Measurements from ENCODE around the gene ZNF778.

Gene ZNF778

DNA sequence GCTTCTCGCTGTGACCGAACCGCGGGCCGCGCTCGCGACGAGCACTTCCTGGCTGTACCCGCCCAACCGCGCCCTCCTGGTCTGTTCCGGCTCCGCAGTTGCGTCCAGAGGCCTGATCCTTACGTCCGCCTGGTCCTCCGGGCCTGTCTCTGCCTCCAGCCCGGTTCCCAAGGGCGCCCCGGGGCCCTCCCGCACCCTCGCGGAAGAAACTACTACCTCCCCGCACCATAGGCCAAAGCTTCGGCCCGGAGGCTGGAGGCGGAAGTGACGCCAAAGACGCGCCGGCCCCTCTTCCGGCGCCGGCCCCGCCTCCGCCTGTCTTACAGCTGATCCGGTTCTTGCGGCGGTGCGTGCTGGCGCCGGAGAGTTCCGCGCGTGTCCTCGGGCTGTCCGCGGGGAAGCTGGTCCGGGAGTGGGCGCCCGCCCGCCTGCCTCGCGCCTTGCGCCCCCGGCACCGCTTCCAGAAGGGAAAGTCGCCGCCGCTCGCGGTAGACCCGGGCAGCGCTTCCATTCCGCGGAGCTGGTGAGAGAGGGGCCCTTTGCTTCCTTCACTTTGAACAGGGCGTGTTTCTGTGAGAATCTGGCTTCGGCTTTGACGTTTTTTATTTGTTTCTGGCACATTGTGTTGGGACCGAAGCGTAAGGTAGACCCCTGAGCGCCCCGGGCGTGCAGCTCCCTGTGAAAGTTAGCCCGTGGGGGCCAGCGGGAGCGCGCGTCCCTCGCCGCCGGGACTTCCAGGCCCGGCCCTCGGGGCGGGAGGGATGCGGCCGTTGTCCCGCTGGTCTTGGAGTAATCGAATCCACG lies at the start of gene ZNF778 (continued):
- no peak for TF ChIP-seq ZNF837 (tag by site-specific recombination; IDR thresholded peaks at IDR 0.05)
- TF ChIP-seq ZNF132 (tag by site-specific recombination; IDR thresholded peaks at IDR 0.05; ENCODE audit: borderline replicate concordance), result no peak
- TF ChIP-seq ZNF571 (tag by site-specific recombination; IDR thresholded peaks at IDR 0.05), result no peak
- peak; percentile 69; the same call in 1 of the 2 replicates for TF ChIP-seq ZEB2 (tag by site-specific recombination; IDR thresholded peaks at IDR 0.05)
- TF ChIP-seq, protein P1, sequence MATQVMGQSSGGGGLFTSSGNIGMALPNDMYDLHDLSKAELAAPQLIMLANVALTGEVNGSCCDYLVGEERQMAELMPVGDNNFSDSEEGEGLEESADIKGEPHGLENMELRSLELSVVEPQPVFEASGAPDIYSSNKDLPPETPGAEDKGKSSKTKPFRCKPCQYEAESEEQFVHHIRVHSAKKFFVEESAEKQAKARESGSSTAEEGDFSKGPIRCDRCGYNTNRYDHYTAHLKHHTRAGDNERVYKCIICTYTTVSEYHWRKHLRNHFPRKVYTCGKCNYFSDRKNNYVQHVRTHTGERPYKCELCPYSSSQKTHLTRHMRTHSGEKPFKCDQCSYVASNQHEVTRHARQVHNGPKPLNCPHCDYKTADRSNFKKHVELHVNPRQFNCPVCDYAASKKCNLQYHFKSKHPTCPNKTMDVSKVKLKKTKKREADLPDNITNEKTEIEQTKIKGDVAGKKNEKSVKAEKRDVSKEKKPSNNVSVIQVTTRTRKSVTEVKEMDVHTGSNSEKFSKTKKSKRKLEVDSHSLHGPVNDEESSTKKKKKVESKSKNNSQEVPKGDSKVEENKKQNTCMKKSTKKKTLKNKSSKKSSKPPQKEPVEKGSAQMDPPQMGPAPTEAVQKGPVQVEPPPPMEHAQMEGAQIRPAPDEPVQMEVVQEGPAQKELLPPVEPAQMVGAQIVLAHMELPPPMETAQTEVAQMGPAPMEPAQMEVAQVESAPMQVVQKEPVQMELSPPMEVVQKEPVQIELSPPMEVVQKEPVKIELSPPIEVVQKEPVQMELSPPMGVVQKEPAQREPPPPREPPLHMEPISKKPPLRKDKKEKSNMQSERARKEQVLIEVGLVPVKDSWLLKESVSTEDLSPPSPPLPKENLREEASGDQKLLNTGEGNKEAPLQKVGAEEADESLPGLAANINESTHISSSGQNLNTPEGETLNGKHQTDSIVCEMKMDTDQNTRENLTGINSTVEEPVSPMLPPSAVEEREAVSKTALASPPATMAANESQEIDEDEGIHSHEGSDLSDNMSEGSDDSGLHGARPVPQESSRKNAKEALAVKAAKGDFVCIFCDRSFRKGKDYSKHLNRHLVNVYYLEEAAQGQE (tag by site-specific recombination; IDR thresholded peaks at IDR 0.05), result no peak
- no peak for TF ChIP-seq ZNF777 (tag by site-specific recombination; IDR thresholded peaks at IDR 0.05; ENCODE audit: borderline replicate concordance)
- no peak for TF ChIP-seq GLI4 (tag by site-specific recombination; IDR thresholded peaks at IDR 0.05)
- TF ChIP-seq, protein P2, sequence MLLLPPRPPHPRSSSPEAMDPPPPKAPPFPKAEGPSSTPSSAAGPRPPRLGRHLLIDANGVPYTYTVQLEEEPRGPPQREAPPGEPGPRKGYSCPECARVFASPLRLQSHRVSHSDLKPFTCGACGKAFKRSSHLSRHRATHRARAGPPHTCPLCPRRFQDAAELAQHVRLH (tag by site-specific recombination; IDR thresholded peaks at IDR 0.05), result peak; percentile 90
- TF ChIP-seq, protein P3, sequence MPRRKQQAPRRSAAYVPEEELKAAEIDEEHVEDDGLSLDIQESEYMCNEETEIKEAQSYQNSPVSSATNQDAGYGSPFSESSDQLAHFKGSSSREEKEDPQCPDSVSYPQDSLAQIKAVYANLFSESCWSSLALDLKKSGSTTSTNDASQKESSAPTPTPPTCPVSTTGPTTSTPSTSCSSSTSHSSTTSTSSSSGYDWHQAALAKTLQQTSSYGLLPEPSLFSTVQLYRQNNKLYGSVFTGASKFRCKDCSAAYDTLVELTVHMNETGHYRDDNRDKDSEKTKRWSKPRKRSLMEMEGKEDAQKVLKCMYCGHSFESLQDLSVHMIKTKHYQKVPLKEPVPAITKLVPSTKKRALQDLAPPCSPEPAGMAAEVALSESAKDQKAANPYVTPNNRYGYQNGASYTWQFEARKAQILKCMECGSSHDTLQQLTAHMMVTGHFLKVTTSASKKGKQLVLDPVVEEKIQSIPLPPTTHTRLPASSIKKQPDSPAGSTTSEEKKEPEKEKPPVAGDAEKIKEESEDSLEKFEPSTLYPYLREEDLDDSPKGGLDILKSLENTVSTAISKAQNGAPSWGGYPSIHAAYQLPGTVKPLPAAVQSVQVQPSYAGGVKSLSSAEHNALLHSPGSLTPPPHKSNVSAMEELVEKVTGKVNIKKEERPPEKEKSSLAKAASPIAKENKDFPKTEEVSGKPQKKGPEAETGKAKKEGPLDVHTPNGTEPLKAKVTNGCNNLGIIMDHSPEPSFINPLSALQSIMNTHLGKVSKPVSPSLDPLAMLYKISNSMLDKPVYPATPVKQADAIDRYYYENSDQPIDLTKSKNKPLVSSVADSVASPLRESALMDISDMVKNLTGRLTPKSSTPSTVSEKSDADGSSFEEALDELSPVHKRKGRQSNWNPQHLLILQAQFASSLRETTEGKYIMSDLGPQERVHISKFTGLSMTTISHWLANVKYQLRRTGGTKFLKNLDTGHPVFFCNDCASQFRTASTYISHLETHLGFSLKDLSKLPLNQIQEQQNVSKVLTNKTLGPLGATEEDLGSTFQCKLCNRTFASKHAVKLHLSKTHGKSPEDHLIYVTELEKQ (tag by site-specific recombination; IDR thresholded peaks at IDR 0.05; ENCODE audit: borderline replicate concordance), result no peak
- no peak for TF ChIP-seq PRDM1 (tag by site-specific recombination; IDR thresholded peaks at IDR 0.05)
- TF ChIP-seq ZNF561 (tag by site-specific recombination; IDR thresholded peaks at IDR 0.05; ENCODE audit: borderline replicate concordance), result no peak
- TF ChIP-seq, protein P4, sequence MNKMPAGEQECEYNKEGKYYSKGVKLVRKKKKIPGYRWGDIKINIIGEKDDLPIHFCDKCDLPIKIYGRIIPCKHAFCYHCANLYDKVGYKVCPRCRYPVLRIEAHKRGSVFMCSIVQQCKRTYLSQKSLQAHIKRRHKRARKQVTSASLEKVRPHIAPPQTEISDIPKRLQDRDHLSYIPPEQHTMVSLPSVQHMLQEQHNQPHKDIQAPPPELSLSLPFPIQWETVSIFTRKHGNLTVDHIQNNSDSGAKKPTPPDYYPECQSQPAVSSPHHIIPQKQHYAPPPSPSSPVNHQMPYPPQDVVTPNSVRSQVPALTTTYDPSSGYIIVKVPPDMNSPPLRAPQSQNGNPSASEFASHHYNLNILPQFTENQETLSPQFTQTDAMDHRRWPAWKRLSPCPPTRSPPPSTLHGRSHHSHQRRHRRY (tag by site-specific recombination; IDR thresholded peaks at IDR 0.05), result no peak
- no peak for TF ChIP-seq ZBTB1 (tag by site-specific recombination; IDR thresholded peaks at IDR 0.05)
- no peak for TF ChIP-seq SCRT1 (tag by site-specific recombination; IDR thresholded peaks at IDR 0.05; ENCODE audit: borderline replicate concordance)
- TF ChIP-seq ZNF48 (tag by site-specific recombination; IDR thresholded peaks at IDR 0.05), result no peak
- TF ChIP-seq ZBTB7A (tag by site-specific recombination; IDR thresholded peaks at IDR 0.05; ENCODE audit: low read depth), result no peak
- TF ChIP-seq BCL11A (tag by site-specific recombination; IDR thresholded peaks at IDR 0.05; ENCODE audit: low read depth), result peak; percentile 14; the same call in 1 of the 2 replicates
- no peak for TF ChIP-seq OSR2 (tag by site-specific recombination; IDR thresholded peaks at IDR 0.05)
- no peak for TF ChIP-seq ZNF121 (tag by site-specific recombination; IDR thresholded peaks at IDR 0.05)
- no peak; the same call in 1 of the 2 replicates for TF ChIP-seq ZNF660 (tag by site-specific recombination; IDR thresholded peaks at IDR 0.05)
- TF ChIP-seq ZNF776 (tag by site-specific recombination; IDR thresholded peaks at IDR 0.05; ENCODE audit: borderline replicate concordance), result no peak
- TF ChIP-seq KLF16 (tag by site-specific recombination; IDR thresholded peaks at IDR 0.05), result peak; percentile 85
- no peak for TF ChIP-seq ZNF155 (tag by site-specific recombination; IDR thresholded peaks at IDR 0.05)
- TF ChIP-seq, protein P5, sequence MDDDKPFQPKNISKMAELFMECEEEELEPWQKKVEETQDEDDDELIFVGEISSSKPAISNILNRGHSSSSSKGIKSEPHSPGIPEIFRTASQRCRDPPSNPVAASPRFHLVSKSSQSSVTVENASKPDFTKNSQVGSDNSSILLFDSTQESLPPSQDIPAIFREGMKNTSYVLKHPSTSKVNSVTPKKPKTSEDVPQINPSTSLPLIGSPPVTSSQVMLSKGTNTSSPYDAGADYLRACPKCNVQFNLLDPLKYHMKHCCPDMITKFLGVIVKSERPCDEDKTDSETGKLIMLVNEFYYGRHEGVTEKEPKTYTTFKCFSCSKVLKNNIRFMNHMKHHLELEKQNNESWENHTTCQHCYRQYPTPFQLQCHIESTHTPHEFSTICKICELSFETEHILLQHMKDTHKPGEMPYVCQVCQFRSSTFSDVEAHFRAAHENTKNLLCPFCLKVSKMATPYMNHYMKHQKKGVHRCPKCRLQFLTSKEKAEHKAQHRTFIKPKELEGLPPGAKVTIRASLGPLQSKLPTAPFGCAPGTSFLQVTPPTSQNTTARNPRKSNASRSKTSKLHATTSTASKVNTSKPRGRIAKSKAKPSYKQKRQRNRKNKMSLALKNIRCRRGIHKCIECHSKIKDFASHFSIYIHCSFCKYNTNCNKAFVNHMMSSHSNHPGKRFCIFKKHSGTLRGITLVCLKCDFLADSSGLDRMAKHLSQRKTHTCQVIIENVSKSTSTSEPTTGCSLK (tag by site-specific recombination; IDR thresholded peaks at IDR 0.05), result no peak
- no peak for TF ChIP-seq ZBTB8A (tag by site-specific recombination; IDR thresholded peaks at IDR 0.05)
- TF ChIP-seq ZNF785 (tag by site-specific recombination; IDR thresholded peaks at IDR 0.05), result no peak
- TF ChIP-seq, protein P6, sequence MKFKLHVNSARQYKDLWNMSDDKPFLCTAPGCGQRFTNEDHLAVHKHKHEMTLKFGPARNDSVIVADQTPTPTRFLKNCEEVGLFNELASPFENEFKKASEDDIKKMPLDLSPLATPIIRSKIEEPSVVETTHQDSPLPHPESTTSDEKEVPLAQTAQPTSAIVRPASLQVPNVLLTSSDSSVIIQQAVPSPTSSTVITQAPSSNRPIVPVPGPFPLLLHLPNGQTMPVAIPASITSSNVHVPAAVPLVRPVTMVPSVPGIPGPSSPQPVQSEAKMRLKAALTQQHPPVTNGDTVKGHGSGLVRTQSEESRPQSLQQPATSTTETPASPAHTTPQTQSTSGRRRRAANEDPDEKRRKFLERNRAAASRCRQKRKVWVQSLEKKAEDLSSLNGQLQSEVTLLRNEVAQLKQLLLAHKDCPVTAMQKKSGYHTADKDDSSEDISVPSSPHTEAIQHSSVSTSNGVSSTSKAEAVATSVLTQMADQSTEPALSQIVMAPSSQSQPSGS (tag by site-specific recombination; IDR thresholded peaks at IDR 0.05; ENCODE audit: low read depth), result no peak
- no peak for TF ChIP-seq HOXD13 (CRISPR knock-in tag; IDR thresholded peaks at IDR 0.05; ENCODE audit: borderline replicate concordance)
